ENCODE data around the gene JAG1. TPM values are rescaled to one million over a fixed set of nuclear protein-coding genes. Genes with fewer than 3 reads are reported as not detected.
"Not testable (repeated sequence)": the region's sequence is repeated elsewhere in the genome, so short reads cannot be mapped to it uniquely, and the experiment has no call there.

The JAG1 gene
- total RNA-seq, 1 donor from 2014 or later = 20.5 TPM

- intact Hi-C loops (cut with micrococcal nuclease) = no loop called here
These were observed 81.8 kb downstream of the JAG1 start for GRCh38 chr20:10591946-10592521.

GRCh38 chr20:10590950-10591671, 82.7 kb downstream of the JAG1 start:
- Histone ChIP-seq H3K4me3 (no peak overlapping the region), H3K4me1 (peaks cover 16% of the 10 kb centered on the region), H3K36me3 (no peaks in the 10 kb centered on the region), H3K27me3 (ENCODE audit: low read depth) (no peaks in the 10 kb centered on the region), H3K9me3 (replicated peaks) (no peaks in the 10 kb centered on the region), H3K27ac (replicated peaks) (peak overlapping the region; percentile 54)
- no peak for TF ChIP-seq CTCF (IDR thresholded peaks at IDR 0.05; ENCODE audit: borderline replicate concordance)
- no peak for DNase-seq
- intact Hi-C loops (cut with micrococcal nuclease) = no loop called here

More at GRCh38 chr20:10591946-10592521, 81.8 kb downstream of the JAG1 start:
- no peak for DNase-seq
- TF ChIP-seq CTCF (IDR thresholded peaks at IDR 0.05; ENCODE audit: borderline replicate concordance) = no peak
- peak overlapping the region; percentile 61 for H3K27ac ChIP-seq (replicated peaks)
- no peak overlapping the region for H3K4me3 ChIP-seq
- H3K27me3 ChIP-seq (ENCODE audit: low read depth) = no peaks in the 10 kb centered on the region
- H3K36me3 ChIP-seq = no peaks in the 10 kb centered on the region
- no peaks in the 10 kb centered on the region for H3K9me3 ChIP-seq (replicated peaks)
- peaks cover 16% of the 10 kb centered on the region for H3K4me1 ChIP-seq

- H3K27ac ChIP-seq (replicated peaks) = peak overlapping the region; percentile 54
- DNase-seq; intact Hi-C loops (cut with micrococcal nuclease): not testable (repeated sequence)
These were observed 83.4 kb downstream of the JAG1 start for GRCh38 chr20:10590446-10590845.

More at GRCh38 chr20:10590446-10590845, 83.4 kb downstream of the JAG1 start:
- H3K36me3 ChIP-seq; H3K9me3 ChIP-seq (replicated peaks); H3K4me3 ChIP-seq; H3K27me3 ChIP-seq (ENCODE audit: low read depth): not testable (repeated sequence)
- peaks cover 16% of the 10 kb centered on the region for H3K4me1 ChIP-seq

Small RNA genes within 50 kb of the gene (microRNA-seq; reads per million reads assigned to microRNA genes)
- gene MIR6870 = not detected

Other genes starting within 250 kb of the JAG1 start
- 28.3 TPM for gene MKKS, start 239.8 kb downstream of the JAG1 start, total RNA-seq
- 3.1 TPM for gene SLX4IP, start 238.7 kb downstream of the JAG1 start, total RNA-seq